WTC11 (cell line): Measurements from ENCODE around the gene TBX5. TPM values are rescaled to one million over a fixed set of nuclear protein-coding genes. Genes with fewer than 3 reads are reported as not detected.

Experiments used
- ATAC-seq: fragments of 200-7000 bp; cut with Tn5 transposase; 2 replicates; pipeline ENCODE4 v1.10.0; 2021; ENCODE audit warnings: mild to moderate bottlenecking, moderate library complexity
- CTCF ChIA-PET: fragments of 300-600 bp; sonication (Branson Sonifier 250); formaldehyde crosslinking; loops from one replicate; lab custom pipeline; 2021; ENCODE audit warnings: antibody characterized with exemption; lab: Charles Lee
- POLR2A ChIA-PET: fragments of 350-600 bp; sonication (Branson Sonifier 250); formaldehyde crosslinking; loops from one replicate; lab custom pipeline; 2021; ENCODE audit warnings: antibody characterized with exemption; lab: Charles Lee
- DNase-seq: peaks from one replicate; pipeline ENCODE4 v3.0.0; 2021; ENCODE audit warnings: low spot score
- H3K27ac Mint-ChIP-seq: 2 replicates; pipeline ENCODE4 v1.8.0; 2021; ENCODE audit warnings: mixed read lengths
- H3K27me3 Mint-ChIP-seq: 2 replicates; pipeline ENCODE4 v1.8.0; 2021; ENCODE audit warnings: low read depth, mild to moderate bottlenecking, moderate library complexity, mixed read lengths
- H3K36me3 Mint-ChIP-seq: 2 replicates; pipeline ENCODE4 v1.8.0; 2021; ENCODE audit warnings: mixed read lengths
- H3K4me1 Mint-ChIP-seq: 2 replicates; pipeline ENCODE4 v1.8.0; 2022; ENCODE audit warnings: mixed read lengths
- H3K4me3 Mint-ChIP-seq: 2 replicates; pipeline ENCODE4 v1.8.0; 2021; ENCODE audit warnings: mild to moderate bottlenecking, moderate library complexity, mixed read lengths
- H3K9me3 Mint-ChIP-seq: 2 replicates; pipeline ENCODE4 v1.8.0; 2021; ENCODE audit warnings: mixed read lengths
- AFF4 ChIP-seq: sonication (generic); formaldehyde crosslinking; IDR thresholded peaks from 2 replicates; pipeline ENCODE4 v1.8.1; 2023; ENCODE audit warnings: mild to moderate bottlenecking, missing genetic modification reagents, borderline replicate concordance
- ATF1 ChIP-seq: sonication (generic); formaldehyde crosslinking; IDR thresholded peaks from 2 replicates; pipeline ENCODE4 v1.8.1; 2023; ENCODE audit warnings: mild to moderate bottlenecking, moderate library complexity, missing genetic modification reagents
- CREM ChIP-seq: sonication (generic); formaldehyde crosslinking; IDR thresholded peaks from 2 replicates; pipeline ENCODE4 v1.8.1; 2022; ENCODE audit warnings: mild to moderate bottlenecking, missing genetic modification reagents, moderate library complexity
- GRHL2 ChIP-seq: fragments of 250-450 bp; sonication (Bioruptor Pico); IDR thresholded peaks from 2 replicates; pipeline ENCODE4 v1.8.0; 2022; ENCODE audit warnings: mild to moderate bottlenecking, moderate library complexity; ENCODE audit not compliant: insufficient replicate concordance, severe bottlenecking
- GTF2I ChIP-seq: fragments of 250-450 bp; sonication (Bioruptor Pico); conservative IDR thresholded peaks from 2 replicates; pipeline ENCODE4 v1.4.0; 2021; ENCODE audit warnings: mild to moderate bottlenecking
- HMGA2 ChIP-seq: fragments of 250-450 bp; sonication (Bioruptor Pico); IDR thresholded peaks from 2 replicates; pipeline ENCODE4 v1.4.0; 2021; ENCODE audit warnings: mild to moderate bottlenecking, moderate library complexity
- MLX ChIP-seq: sonication (generic); formaldehyde crosslinking; IDR thresholded peaks from 2 replicates; pipeline ENCODE4 v1.8.1; 2023; ENCODE audit warnings: mild to moderate bottlenecking, missing genetic modification reagents, moderate library complexity
- NFATC4 ChIP-seq: fragments of 250-450 bp; sonication (Bioruptor Pico); IDR thresholded peaks from 2 replicates; pipeline ENCODE4 v1.9.0; 2021; ENCODE audit warnings: mild to moderate bottlenecking
- RORB ChIP-seq: fragments of 250-450 bp; sonication (Bioruptor Pico); IDR thresholded peaks from 2 replicates; pipeline ENCODE4 v1.9.0; 2021; ENCODE audit warnings: mild to moderate bottlenecking
- SMAD4 ChIP-seq: sonication (generic); formaldehyde crosslinking; IDR thresholded peaks from 2 replicates; pipeline ENCODE4 v1.8.0; 2022; ENCODE audit warnings: mild to moderate bottlenecking, missing genetic modification reagents
- TEAD4 ChIP-seq: sonication (generic); formaldehyde crosslinking; IDR thresholded peaks from 2 replicates; pipeline ENCODE4 v1.8.0; 2022; ENCODE audit warnings: mild to moderate bottlenecking, missing genetic modification reagents
- ZNF263 ChIP-seq: sonication (generic); formaldehyde crosslinking; IDR thresholded peaks from 2 replicates; pipeline ENCODE4 v1.8.1; 2022; ENCODE audit warnings: low read depth, mild to moderate bottlenecking, moderate library complexity, missing genetic modification reagents
- ZNF281 ChIP-seq: sonication (generic); formaldehyde crosslinking; IDR thresholded peaks from 2 replicates; pipeline ENCODE4 v1.8.0; 2023; ENCODE audit warnings: mild to moderate bottlenecking, missing genetic modification reagents
- ZNF423 ChIP-seq: fragments of 250-450 bp; sonication (Bioruptor Pico); IDR thresholded peaks from 2 replicates; pipeline ENCODE4 v2.1.2; 2022; ENCODE audit warnings: mild to moderate bottlenecking, moderate library complexity
- ZNF512 ChIP-seq: sonication (generic); formaldehyde crosslinking; IDR thresholded peaks from 2 replicates; pipeline ENCODE4 v1.8.1; 2022; ENCODE audit warnings: missing genetic modification reagents, borderline replicate concordance
- total RNA-seq: library from RNA; stranded (reverse); gene quantifications from 3 replicates; pipeline ENCODE4 v1.2.3, GENCODE V29; 2021
- TF ChIP-seq, protein P1 (sequence below): sonication (generic); formaldehyde crosslinking; IDR thresholded peaks from 2 replicates; pipeline ENCODE4 v1.8.1; 2022; ENCODE audit warnings: low read depth, mild to moderate bottlenecking, moderate library complexity, missing genetic modification reagents, borderline replicate concordance
- TF ChIP-seq, protein P2 (sequence below): fragments of 250-450 bp; sonication (Bioruptor Pico); IDR thresholded peaks from 2 replicates; pipeline ENCODE4 v2.1.2; 2022; ENCODE audit warnings: mild to moderate bottlenecking, moderate library complexity
- TF ChIP-seq, protein P3 (sequence below): sonication (generic); formaldehyde crosslinking; IDR thresholded peaks from 2 replicates; pipeline ENCODE4 v1.8.0; 2022; ENCODE audit warnings: mild to moderate bottlenecking, missing genetic modification reagents

Gene TBX5
- total RNA-seq, 1 experiment from 2014 or later: 0.33 TPM

DNA sequence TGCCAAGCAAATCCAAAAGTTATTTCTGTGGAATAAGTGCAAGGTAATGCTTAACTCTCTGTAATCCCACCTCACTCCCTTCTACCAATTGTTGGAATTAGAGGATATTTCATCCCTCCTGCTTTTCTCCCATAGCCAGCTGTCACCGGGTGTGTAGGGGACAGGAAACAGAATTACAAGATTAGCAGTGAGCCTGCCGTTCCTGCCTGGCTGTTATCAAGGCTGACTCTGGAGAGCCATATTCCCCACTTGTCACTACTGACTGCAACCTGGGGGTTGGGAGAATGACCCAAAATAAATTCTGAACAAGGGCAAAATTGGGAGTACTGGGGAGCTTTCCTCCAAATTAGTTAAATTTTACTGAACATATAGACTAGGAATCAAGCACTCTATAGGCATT lies 24.8 kb downstream of the TBX5 start:
- DNase-seq (no peak), ATAC-seq (no peak)
- H3K4me1 Mint-ChIP-seq: peaks cover 22% of the 10 kb centered on the region
- no peaks in the 10 kb centered on the region for H3K9me3 Mint-ChIP-seq
- ChIA-PET POLR2A (no interaction called here), CTCF (interaction anchor here (0.8 to 1.2 kb wide), 2 partner anchors 11 to 155 kb away, joined by 3 read pairs; no protein-coding TSS in a partner anchor)
- H3K27me3 Mint-ChIP-seq: peaks cover 4% of the 10 kb centered on the region; the same call in 1 of the 2 replicates
- no peak overlapping the region for H3K27ac Mint-ChIP-seq
- TF ChIP-seq, protein P1, sequence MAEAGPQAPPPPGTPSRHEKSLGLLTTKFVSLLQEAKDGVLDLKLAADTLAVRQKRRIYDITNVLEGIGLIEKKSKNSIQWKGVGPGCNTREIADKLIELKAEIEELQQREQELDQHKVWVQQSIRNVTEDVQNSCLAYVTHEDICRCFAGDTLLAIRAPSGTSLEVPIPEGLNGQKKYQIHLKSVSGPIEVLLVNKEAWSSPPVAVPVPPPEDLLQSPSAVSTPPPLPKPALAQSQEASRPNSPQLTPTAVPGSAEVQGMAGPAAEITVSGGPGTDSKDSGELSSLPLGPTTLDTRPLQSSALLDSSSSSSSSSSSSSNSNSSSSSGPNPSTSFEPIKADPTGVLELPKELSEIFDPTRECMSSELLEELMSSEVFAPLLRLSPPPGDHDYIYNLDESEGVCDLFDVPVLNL (CRISPR knock-in tag): no peak
- TF ChIP-seq TEAD4 (no peak), ZNF263 (CRISPR knock-in tag) (no peak), AFF4 (CRISPR knock-in tag) (no peak)
- no peaks in the 10 kb centered on the region for H3K36me3 Mint-ChIP-seq
- H3K4me3 Mint-ChIP-seq: no peak overlapping the region

- POLR2A ChIA-PET: no interaction called here
- no peak for DNase-seq
- peaks cover 3% of the 10 kb centered on the region for H3K27me3 Mint-ChIP-seq
- ATAC-seq: no peak
- CTCF ChIA-PET: interaction anchor here (0.7 to 1.5 kb wide), 4 partner anchors 10 to 137 kb away, joined by 3 to 9 read pairs (median 6); no protein-coding TSS in a partner anchor
- no peak overlapping the region for H3K27ac Mint-ChIP-seq
- H3K36me3 Mint-ChIP-seq: no peaks in the 10 kb centered on the region; the same call in 1 of the 2 replicates
- TF ChIP-seq SMAD4 (CRISPR knock-in tag) (no peak), ZNF512 (no peak), GRHL2 (no peak), GTF2I (CRISPR knock-in tag) (no peak), HMGA2 (CRISPR knock-in tag) (no peak), MLX (CRISPR knock-in tag) (no peak), ZNF263 (CRISPR knock-in tag) (no peak), CREM (no peak), ZNF281 (CRISPR knock-in tag) (no peak), NFATC4 (no peak), ZNF423 (CRISPR knock-in tag) (no peak), ATF1 (CRISPR knock-in tag) (no peak), RORB (CRISPR knock-in tag) (no peak)
- TF ChIP-seq, protein P2, sequence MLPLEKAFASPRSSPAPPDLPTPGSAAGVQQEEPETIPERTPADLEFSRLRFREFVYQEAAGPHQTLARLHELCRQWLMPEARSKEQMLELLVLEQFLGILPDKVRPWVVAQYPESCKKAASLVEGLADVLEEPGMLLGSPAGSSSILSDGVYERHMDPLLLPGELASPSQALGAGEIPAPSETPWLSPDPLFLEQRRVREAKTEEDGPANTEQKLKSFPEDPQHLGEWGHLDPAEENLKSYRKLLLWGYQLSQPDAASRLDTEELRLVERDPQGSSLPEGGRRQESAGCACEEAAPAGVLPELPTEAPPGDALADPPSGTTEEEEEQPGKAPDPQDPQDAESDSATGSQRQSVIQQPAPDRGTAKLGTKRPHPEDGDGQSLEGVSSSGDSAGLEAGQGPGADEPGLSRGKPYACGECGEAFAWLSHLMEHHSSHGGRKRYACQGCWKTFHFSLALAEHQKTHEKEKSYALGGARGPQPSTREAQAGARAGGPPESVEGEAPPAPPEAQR: no peak
- TF ChIP-seq, protein P3, sequence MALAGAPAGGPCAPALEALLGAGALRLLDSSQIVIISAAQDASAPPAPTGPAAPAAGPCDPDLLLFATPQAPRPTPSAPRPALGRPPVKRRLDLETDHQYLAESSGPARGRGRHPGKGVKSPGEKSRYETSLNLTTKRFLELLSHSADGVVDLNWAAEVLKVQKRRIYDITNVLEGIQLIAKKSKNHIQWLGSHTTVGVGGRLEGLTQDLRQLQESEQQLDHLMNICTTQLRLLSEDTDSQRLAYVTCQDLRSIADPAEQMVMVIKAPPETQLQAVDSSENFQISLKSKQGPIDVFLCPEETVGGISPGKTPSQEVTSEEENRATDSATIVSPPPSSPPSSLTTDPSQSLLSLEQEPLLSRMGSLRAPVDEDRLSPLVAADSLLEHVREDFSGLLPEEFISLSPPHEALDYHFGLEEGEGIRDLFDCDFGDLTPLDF (CRISPR knock-in tag): no peak
- H3K4me1 Mint-ChIP-seq: peaks cover 26% of the 10 kb centered on the region
- H3K4me3 Mint-ChIP-seq: no peak overlapping the region
- H3K9me3 Mint-ChIP-seq: peaks cover 3% of the 10 kb centered on the region; the same call in 1 of the 2 replicates
Observed at GRCh38 chr12:114371733-114372132, 34.2 kb downstream of the TBX5 start.
